Gastroesophageal sphincter (tissue), 4 donors: ENCODE results near the gene MIR17HG. TPM values are rescaled to one million over a fixed set of nuclear protein-coding genes. Genes with fewer than 3 reads are reported as not detected.

Experiments used
- ATAC-seq: fragments of 150-250 bp; one replicate; pipeline ENCODE4 v1.9.1; 2016; ENCODE audit warnings: mild to moderate bottlenecking, moderate library complexity
- H3K27ac ChIP-seq, 4 donors: fragments of 200-600 bp; sonication (generic) in 3 of 4; 1 replicate in 3 of 4; 2 replicates in 1 of 4; pipeline ENCODE4 v1.5.1; 2016 to 2019
- H3K27me3 ChIP-seq: fragments of 200-600 bp; sonication (generic); one replicate; pipeline ENCODE4 v1.5.1; 2019
- H3K36me3 ChIP-seq, 2 donors: fragments of 200-600 bp; sonication (generic); one replicate each; pipeline ENCODE4 v1.5.1; 2019; ENCODE audit warnings: control low read depth in 1 of 2
- H3K4me1 ChIP-seq, 3 donors: fragments of 200-600 bp; sonication (generic); 1 replicate in 2 of 3; 2 replicates in 1 of 3; pipeline ENCODE4 v1.5.1; 2016 to 2019; ENCODE audit warnings: control low read depth in 2 of 3
- H3K4me3 ChIP-seq, 2 donors: fragments of 200-600 bp; sonication (generic); one replicate each; pipeline ENCODE4 v1.5.1; 2019; ENCODE audit warnings: mild to moderate bottlenecking in 1 of 2, moderate library complexity in 1 of 2
- H3K9me3 ChIP-seq, 3 donors: fragments of 200-600 bp; sonication (generic); one replicate each; pipeline ENCODE4 v1.5.1; 2017 to 2019; ENCODE audit warnings: control low read depth in 2 of 3
- CTCF ChIP-seq, 4 experiments: fragments of 200-600 bp in 2 of 4; fragments of 450-650 bp in 2 of 4; sonication (generic) in 1 of 4; IDR thresholded peaks; one replicate each; pipeline ENCODE4 v1.5.1; 2017 to 2019; ENCODE audit warnings: antibody characterized with exemption in 4 of 4, mild to moderate bottlenecking in 2 of 4, moderate library complexity in 2 of 4
- EP300 ChIP-seq: sonication (generic); formaldehyde crosslinking; IDR thresholded peaks from one replicate; pipeline ENCODE4 v1.6.1; 2017; ENCODE audit warnings: antibody characterized with exemption, mild to moderate bottlenecking
- POLR2A ChIP-seq, 2 donors: fragments of 450-650 bp; IDR thresholded peaks; one replicate each; pipeline ENCODE4 v1.6.1; 2017; ENCODE audit warnings: antibody characterized with exemption in 2 of 2, mild to moderate bottlenecking in 2 of 2, moderate library complexity in 1 of 2
- POLR2AphosphoS5 ChIP-seq: sonication (generic); formaldehyde crosslinking; IDR thresholded peaks from one replicate; pipeline ENCODE4 v1.6.1; 2017; ENCODE audit warnings: antibody characterized with exemption
- WGBS, 2 donors: methylation state at CpG; one replicate each; pipeline ENCODE4 v1.1.5; 2018; ENCODE audit warnings: low coverage in 1 of 2; 5-methylcytosine and 5-hydroxymethylcytosine counted together
- total RNA-seq, 4 donors: library from RNA; depleted of rRNA; stranded (reverse); fragments of >200 nt; gene quantifications; one replicate each; pipeline ENCODE4 v1.1.0, GENCODE V29; 2016

MIR17HG gene
- total RNA-seq, 4 donors from 2014 or later = 0.27 to 9.3 (median 2.2) TPM

GRCh38 chr13:91355826-91356710 lies 8.6 kb downstream of the MIR17HG start:
- Histone ChIP-seq H3K27me3 (no peaks in the 10 kb centered on the region), H3K9me3 (no peaks in the 10 kb centered on the region), H3K27ac (no peak overlapping the region), H3K36me3 (peaks cover 0 to 42% of the 10 kb centered on the region in 2 donors), H3K4me1 (peaks cover 0 to 25% (median 3%) of the 10 kb centered on the region in 3 donors), H3K4me3 (no peak overlapping the region)
- no peak for TF ChIP-seq POLR2A (IDR thresholded peaks at IDR 0.05)
- no peak for TF ChIP-seq EP300
- TF ChIP-seq CTCF (IDR thresholded peaks at IDR 0.05) = no peak
- TF ChIP-seq POLR2AphosphoS5 = no peak
- no peak for ATAC-seq
- WGBS, 2 donors = 96 to 97% methylated on average over 6 of the region's 6 CpGs

GRCh38 chr13:91356919-91357612 lies 9.6 kb downstream of the MIR17HG start:
- no peak overlapping the region for H3K27ac ChIP-seq
- peaks cover 0 to 37% of the 10 kb centered on the region in 2 donors for H3K36me3 ChIP-seq
- no peak for TF ChIP-seq POLR2A (IDR thresholded peaks at IDR 0.05)
- TF ChIP-seq EP300 = no peak
- no peak for TF ChIP-seq CTCF (IDR thresholded peaks at IDR 0.05)
- TF ChIP-seq POLR2AphosphoS5 = no peak
- WGBS, 2 donors = 74 to 76% methylated on average over 5 to 6 of the region's 6 CpGs
- H3K27me3 ChIP-seq = no peaks in the 10 kb centered on the region
- H3K4me1 ChIP-seq = peaks cover 0 to 22% (median 3%) of the 10 kb centered on the region in 3 donors
- no peak overlapping the region for H3K4me3 ChIP-seq
- no peaks in the 10 kb centered on the region for H3K9me3 ChIP-seq
- no peak for ATAC-seq

GRCh38 chr13:91357613-91358386 lies 10.3 kb downstream of the MIR17HG start:
- H3K27me3 ChIP-seq = no peaks in the 10 kb centered on the region
- WGBS, 2 donors = 41 to 54% methylated on average over 7 of the region's 7 CpGs
- peaks cover 0 to 14% (median 3%) of the 10 kb centered on the region in 3 donors for H3K4me1 ChIP-seq
- H3K36me3 ChIP-seq = peaks cover 0 to 32% of the 10 kb centered on the region in 2 donors
- no peaks in the 10 kb centered on the region for H3K9me3 ChIP-seq
- no peak overlapping the region for H3K27ac ChIP-seq
- no peak overlapping the region for H3K4me3 ChIP-seq
- no peak for TF ChIP-seq POLR2AphosphoS5
- TF ChIP-seq EP300 = no peak
- no peak for TF ChIP-seq CTCF (IDR thresholded peaks at IDR 0.05)
- no peak for TF ChIP-seq POLR2A (IDR thresholded peaks at IDR 0.05)
- no peak for ATAC-seq

- ATAC-seq = no peak
- H3K36me3 ChIP-seq = peaks cover 0 to 27% of the 10 kb centered on the region in 2 donors
- H3K27me3 ChIP-seq = no peaks in the 10 kb centered on the region
- no peak overlapping the region for H3K4me3 ChIP-seq
- no peak overlapping the region for H3K27ac ChIP-seq
- H3K4me1 ChIP-seq = peaks cover 0 to 8% (median 3%) of the 10 kb centered on the region in 3 donors
- TF ChIP-seq POLR2A (IDR thresholded peaks at IDR 0.05) = no peak
- TF ChIP-seq POLR2AphosphoS5 = no peak
- no peak for TF ChIP-seq EP300
- 33 to 48% methylated on average over 1 to 2 of the region's 2 CpGs for WGBS, 2 donors
- no peaks in the 10 kb centered on the region for H3K9me3 ChIP-seq
Measured at GRCh38 chr13:91358387-91358782, 10.9 kb downstream of the MIR17HG start.

DNA sequence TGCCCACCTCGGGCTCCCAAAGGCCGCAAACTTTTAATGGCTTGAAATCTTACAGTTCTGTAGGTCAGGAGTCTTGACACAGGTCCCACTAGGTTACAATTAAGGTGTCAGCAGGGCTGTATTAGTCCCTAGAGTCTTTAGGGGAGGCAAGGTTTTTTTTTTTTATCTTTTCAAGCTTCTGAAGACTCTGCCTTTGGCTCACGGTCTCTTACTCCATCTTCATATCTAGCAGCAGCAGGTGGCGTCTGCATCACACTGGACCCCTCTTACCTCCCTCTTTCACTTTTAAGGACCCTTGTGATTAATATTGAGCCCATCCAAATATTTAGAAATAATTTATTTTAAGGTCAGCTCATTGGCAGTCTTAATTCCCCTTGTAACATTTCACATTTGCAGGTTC lies 11.6 kb downstream of the MIR17HG start:
- no peaks in the 10 kb centered on the region for H3K27me3 ChIP-seq
- WGBS, 2 donors = 77 to 96% methylated on average over 2 to 4 of the region's 4 CpGs
- H3K4me1 ChIP-seq = peaks cover 0 to 1% (median 0%) of the 10 kb centered on the region in 3 donors
- H3K27ac ChIP-seq = no peak overlapping the region
- no peak for ATAC-seq
- peaks cover 0 to 21% of the 10 kb centered on the region in 2 donors for H3K36me3 ChIP-seq
- H3K4me3 ChIP-seq = no peak overlapping the region
- TF ChIP-seq CTCF (IDR thresholded peaks at IDR 0.05) = no peak
- no peak for TF ChIP-seq POLR2AphosphoS5
- TF ChIP-seq EP300 = no peak
- no peak for TF ChIP-seq POLR2A (IDR thresholded peaks at IDR 0.05)
- H3K9me3 ChIP-seq = no peaks in the 10 kb centered on the region
